OCI-LY1 (cell line): ENCODE results near the gene KIF4A.

Experiments
- H2AFZ ChIP-seq: fragments of 200-600 bp; sonication (generic), shearing (Covaris generic); 2 replicates; pipeline ENCODE4 v1.6.0; 2014; ENCODE audit warnings: antibody characterized with exemption, mild to moderate bottlenecking, low read length
- H3F3A ChIP-seq: fragments of 200-600 bp; sonication (generic), shearing (Covaris generic); 2 replicates; pipeline ENCODE4 v1.6.0; 2014; ENCODE audit warnings: mild to moderate bottlenecking, antibody characterized with exemption, low read length, moderate library complexity; ENCODE audit not compliant: insufficient read depth
- H3K27ac ChIP-seq: fragments of 200-600 bp; sonication (generic); 2 replicates; pipeline ENCODE4 v1.5.1; 2014; ENCODE audit warnings: low read length, mixed run types, mild to moderate bottlenecking, low read depth; ENCODE audit not compliant: poor library complexity, severe bottlenecking
- H3K27me3 ChIP-seq: fragments of 200-600 bp; sonication (generic); 2 replicates; pipeline ENCODE4 v1.6.0; 2014; ENCODE audit warnings: antibody characterized with exemption, mild to moderate bottlenecking, low read length, moderate library complexity; ENCODE audit not compliant: insufficient read depth
- H3K36me3 ChIP-seq: fragments of 200-600 bp; sonication (generic); 2 replicates; pipeline ENCODE4 v1.6.1; 2014; ENCODE audit warnings: mild to moderate bottlenecking, antibody characterized with exemption, low read length, moderate library complexity, mixed read lengths; ENCODE audit not compliant: insufficient read depth
- H3K4me1 ChIP-seq: fragments of 200-600 bp; sonication (generic); 2 replicates; pipeline ENCODE4 v1.5.1; 2014; ENCODE audit warnings: mild to moderate bottlenecking, low read length, moderate library complexity; ENCODE audit not compliant: insufficient read depth, severe bottlenecking
- H3K4me2 ChIP-seq: fragments of 200-600 bp; sonication (generic), shearing (Covaris generic); 2 replicates; pipeline ENCODE4 v1.6.1; 2014; ENCODE audit warnings: low read length
- H3K4me3 ChIP-seq: fragments of 200-600 bp; sonication (generic); 2 replicates; pipeline ENCODE4 v1.5.1; 2014; ENCODE audit warnings: low read length, low read depth, mild to moderate bottlenecking, mixed read lengths; ENCODE audit not compliant: poor library complexity, severe bottlenecking
- H3K79me2 ChIP-seq: fragments of 200-600 bp; shearing (Covaris generic); 2 replicates; pipeline ENCODE4 v1.6.1; 2016; ENCODE audit warnings: mixed run types, low read length, mixed read lengths; ENCODE audit not compliant: insufficient read depth
- H3K9ac ChIP-seq: fragments of 200-600 bp; sonication (generic), shearing (Covaris generic); 2 replicates; pipeline ENCODE4 v1.6.1; 2014; ENCODE audit warnings: mild to moderate bottlenecking, low read length, mixed read lengths
- H3K9me2 ChIP-seq: fragments of 200-600 bp; sonication (generic), shearing (Covaris generic); 2 replicates; pipeline ENCODE4 v1.6.1; 2014; ENCODE audit warnings: low read depth, mild to moderate bottlenecking, low read length, mixed read lengths
- H3K9me3 ChIP-seq: fragments of 200-600 bp; shearing (Covaris generic); 2 replicates; pipeline ENCODE4 v1.6.1; 2014; ENCODE audit warnings: low read length, mixed read lengths
- H4K20me1 ChIP-seq: fragments of 200-600 bp; sonication (generic), shearing (Covaris generic); 2 replicates; pipeline ENCODE4 v1.6.0; 2016; ENCODE audit warnings: mild to moderate bottlenecking, low read length; ENCODE audit not compliant: insufficient read depth
- CTCF ChIP-seq: fragments of 200-600 bp; sonication (generic), shearing (Covaris generic); IDR thresholded peaks from 2 replicates; pipeline ENCODE4 v1.5.1; 2017; ENCODE audit warnings: mild to moderate bottlenecking, antibody characterized with exemption, low read length, moderate library complexity, mixed read lengths
- EZH2 ChIP-seq: fragments of 200-600 bp; sonication (generic), shearing (Covaris generic); IDR thresholded peaks from 2 replicates; pipeline ENCODE4 v1.8.0; 2017; ENCODE audit warnings: borderline replicate concordance, mixed run types, mild to moderate bottlenecking, antibody characterized with exemption, low read length, moderate library complexity, mixed read lengths

KIF4A gene

GRCh38 chrX:70461026-70461425 is 171.1 kb downstream of the KIF4A start:
- H3K36me3 ChIP-seq, result no peaks in the 10 kb centered on the region
- H4K20me1 ChIP-seq, result no peaks in the 10 kb centered on the region
- H3K4me3 ChIP-seq, result no peak overlapping the region
- TF ChIP-seq CTCF (no peak), EZH2 (no peak)
- peaks cover 8% of the 10 kb centered on the region for H3K4me1 ChIP-seq
- H2AFZ ChIP-seq, result no peak overlapping the region
- no peaks in the 10 kb centered on the region for H3K79me2 ChIP-seq
- H3F3A ChIP-seq, result no peaks in the 10 kb centered on the region
- no peaks in the 10 kb centered on the region for H3K9me3 ChIP-seq
- no peaks in the 10 kb centered on the region for H3K9me2 ChIP-seq
- H3K27me3 ChIP-seq, result no peaks in the 10 kb centered on the region
- no peak overlapping the region for H3K9ac ChIP-seq
- H3K27ac ChIP-seq, result no peak overlapping the region
- no peak overlapping the region for H3K4me2 ChIP-seq

- no peaks in the 10 kb centered on the region for H3K9me2 ChIP-seq
- no peaks in the 10 kb centered on the region for H3F3A ChIP-seq
- H3K27me3 ChIP-seq, result no peaks in the 10 kb centered on the region
- no peak for TF ChIP-seq CTCF
- TF ChIP-seq EZH2, result no peak
- no peak overlapping the region for H3K9ac ChIP-seq
- H4K20me1 ChIP-seq, result no peaks in the 10 kb centered on the region
- H3K36me3 ChIP-seq, result no peaks in the 10 kb centered on the region
- H3K4me2 ChIP-seq, result no peak overlapping the region
- no peak overlapping the region for H3K27ac ChIP-seq
- no peaks in the 10 kb centered on the region for H3K4me1 ChIP-seq
- H3K9me3 ChIP-seq, result no peaks in the 10 kb centered on the region
- no peak overlapping the region for H3K4me3 ChIP-seq
- no peak overlapping the region for H2AFZ ChIP-seq
- no peaks in the 10 kb centered on the region for H3K79me2 ChIP-seq
Measured at GRCh38 chrX:70464051-70464450, 174.1 kb downstream of the KIF4A start.

- H3K36me3 ChIP-seq, result no peaks in the 10 kb centered on the region
- H3K4me3 ChIP-seq, result no peak overlapping the region
- H3K79me2 ChIP-seq, result no peaks in the 10 kb centered on the region
- H3K4me2 ChIP-seq, result no peak overlapping the region
- H3K27me3 ChIP-seq, result no peaks in the 10 kb centered on the region
- no peak overlapping the region for H2AFZ ChIP-seq
- no peaks in the 10 kb centered on the region for H4K20me1 ChIP-seq
- TF ChIP-seq EZH2, result no peak
- no peak for TF ChIP-seq CTCF
- no peaks in the 10 kb centered on the region for H3K9me3 ChIP-seq
- peaks cover 8% of the 10 kb centered on the region for H3K4me1 ChIP-seq
- H3K9ac ChIP-seq, result no peak overlapping the region
- H3K27ac ChIP-seq, result no peak overlapping the region
- no peaks in the 10 kb centered on the region for H3F3A ChIP-seq
- no peaks in the 10 kb centered on the region for H3K9me2 ChIP-seq
Measured at GRCh38 chrX:70466968-70467367, 177.1 kb downstream of the KIF4A start.
